Sigmoid colon (tissue), 4 donors: ENCODE data around the gene GCSAM.

ENCODE experiments used
- CTCF ChIP-seq, 4 experiments: fragments of 450-650 bp in 3 of 4; fragments of 200-600 bp in 1 of 4; IDR thresholded peaks; one replicate each; pipeline ENCODE4 v1.5.1; 2016 to 2019; ENCODE audit warnings: antibody characterized with exemption in 4 of 4, mild to moderate bottlenecking in 3 of 4, moderate library complexity in 2 of 4
- POLR2AphosphoS5 ChIP-seq, 4 donors: sonication (generic); formaldehyde crosslinking; IDR thresholded peaks; one replicate each; pipeline ENCODE4 v1.6.1; 2017; ENCODE audit warnings: antibody characterized with exemption in 4 of 4

- TF ChIP-seq POLR2AphosphoS5 (IDR thresholded peaks at IDR 0.05) (no peak), CTCF (IDR thresholded peaks at IDR 0.05) (no peak)
These were observed 8.2 kb upstream of the GCSAM start for GRCh38 chr3:112141293-112141692.
